HG03175 (cell line): ENCODE results near the gene JMJD1C.
"Not testable (repeated sequence)": the region's sequence is repeated elsewhere in the genome, so short reads cannot be mapped to it uniquely, and the experiment has no call there.

Source experiments
- ATAC-seq: cut with Tn5 transposase; IDR thresholded peaks from one replicate; pipeline ENCODE4 v1.9.1; 2021; ENCODE audit warnings: mild to moderate bottlenecking, moderate library complexity; ENCODE audit not compliant: unreplicated experiment

JMJD1C gene

DNA sequence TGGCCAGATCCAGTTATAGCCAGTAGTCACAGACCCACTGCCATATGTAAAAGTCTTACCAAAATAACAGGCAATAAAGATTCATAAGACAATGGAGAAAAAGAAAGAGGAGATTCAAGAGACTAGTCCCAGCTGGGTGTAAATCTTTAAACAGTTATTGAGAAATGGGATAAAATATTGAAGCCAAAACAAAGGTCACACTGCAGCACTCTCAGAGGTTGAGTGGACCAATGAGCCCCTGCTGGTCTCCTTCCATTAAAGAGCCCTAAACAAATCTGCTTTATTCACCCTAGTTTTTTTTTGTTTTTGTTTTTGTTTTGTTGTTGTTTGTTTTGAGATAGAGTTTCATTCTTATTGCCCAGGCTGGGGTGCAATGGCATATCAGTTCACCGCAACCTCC lies 98.8 kb downstream of the JMJD1C start:
- ATAC-seq, result no peak

DNA sequence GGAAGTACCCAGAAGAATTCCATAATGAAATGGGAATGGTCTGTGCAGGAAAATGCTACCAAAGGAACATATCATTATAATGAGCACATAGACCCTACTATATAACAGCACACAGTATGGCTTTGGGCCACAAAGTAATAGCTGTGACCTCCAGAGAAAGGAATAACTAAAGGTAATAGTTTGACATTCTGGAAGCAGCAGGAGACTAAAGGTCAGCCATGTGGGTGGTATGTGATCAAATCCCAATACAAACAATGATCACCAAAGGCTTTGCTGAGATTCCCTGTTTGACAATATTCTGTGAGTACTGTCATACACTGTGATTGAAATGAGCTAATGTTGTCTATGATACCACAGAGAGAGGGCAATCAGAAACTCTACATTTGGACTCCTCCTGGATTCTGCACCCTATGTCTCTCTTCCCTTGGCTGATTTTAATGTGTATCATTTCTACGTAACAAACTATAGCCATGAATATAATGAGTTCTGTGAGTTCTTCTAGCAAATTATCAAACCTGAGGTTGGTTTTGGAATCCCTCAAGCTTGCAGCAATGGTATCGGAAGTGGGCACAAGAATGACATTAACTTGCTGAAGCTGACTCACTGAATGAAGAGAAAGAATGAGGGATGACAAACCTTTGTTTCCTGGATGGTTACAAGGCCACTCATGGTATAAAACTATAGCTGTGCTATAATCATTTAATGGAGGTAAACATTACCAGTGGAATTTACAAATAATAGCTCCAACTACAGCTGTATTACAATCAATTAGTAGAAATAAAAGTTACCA lies 99.6 kb downstream of the JMJD1C start:
- ATAC-seq, result no peak

DNA sequence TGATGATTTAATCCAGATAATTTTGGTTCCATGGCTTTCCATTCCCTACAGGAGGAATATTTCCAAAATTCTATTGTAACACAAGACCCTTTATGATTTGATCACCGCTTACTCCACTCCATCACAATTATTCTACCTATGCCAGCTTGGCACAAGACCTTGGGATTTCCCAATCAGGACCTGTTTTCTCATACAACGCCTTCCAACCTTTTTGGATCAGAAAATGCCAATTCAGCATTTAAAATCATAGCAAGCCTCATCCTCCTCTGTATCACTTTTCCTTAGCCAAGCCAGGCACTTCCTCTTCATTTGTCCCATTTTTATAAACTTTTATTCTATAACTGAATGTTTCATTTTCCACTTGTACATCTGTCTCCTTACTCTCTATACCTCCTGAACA lies 100.9 kb downstream of the JMJD1C start:
- ATAC-seq, result no peak

GRCh38 chr10:63363951-63364350 lies 101.8 kb downstream of the JMJD1C start:
- no peak for ATAC-seq

- ATAC-seq, result no peak
Observed at GRCh38 chr10:63355682-63356081, 110.1 kb downstream of the JMJD1C start.

- no peak for ATAC-seq
Observed at GRCh38 chr10:63352976-63353375, 112.8 kb downstream of the JMJD1C start.

- no peak for ATAC-seq
Observed at GRCh38 chr10:63348245-63348850, 117.4 kb downstream of the JMJD1C start.

- ATAC-seq, result no peak
Observed at GRCh38 chr10:63346015-63346441, 119.7 kb downstream of the JMJD1C start.

DNA sequence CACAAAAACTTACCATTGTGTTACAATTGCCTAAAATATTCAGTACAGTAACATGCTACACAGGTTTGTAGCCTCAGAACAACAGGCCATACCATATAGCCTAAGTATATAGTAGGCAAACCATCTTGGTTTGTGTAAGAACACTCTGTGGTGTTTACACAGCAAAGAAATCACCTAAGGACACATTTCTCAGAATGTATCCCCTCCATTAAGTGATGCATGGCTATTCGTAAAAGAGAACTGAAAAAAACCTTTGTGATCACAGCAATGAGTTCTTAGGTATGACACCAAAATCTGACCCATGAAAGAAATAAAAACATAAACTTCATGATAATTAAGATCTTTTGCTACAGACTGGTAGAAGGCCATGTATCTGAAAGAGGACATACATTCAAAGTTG lies 121.5 kb downstream of the JMJD1C start:
- no peak for ATAC-seq

DNA sequence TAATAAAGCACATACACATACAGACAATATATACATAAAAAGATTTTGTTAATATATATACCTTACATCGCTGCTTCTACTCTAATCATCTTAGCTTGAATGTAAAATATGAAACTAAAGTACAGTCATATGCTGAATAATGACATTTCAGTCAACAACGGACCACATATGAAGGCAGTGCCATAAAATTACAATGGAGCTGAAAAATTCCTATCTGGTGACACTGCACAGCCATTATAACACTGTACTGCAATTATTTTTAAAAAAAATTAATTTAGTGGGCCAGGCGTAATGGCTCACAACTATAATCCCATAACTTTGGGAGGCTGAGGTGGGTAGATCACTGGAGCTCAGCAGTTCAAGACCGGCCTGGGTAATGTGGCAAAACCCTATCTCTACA lies 122.3 kb downstream of the JMJD1C start:
- ATAC-seq, result no peak

DNA sequence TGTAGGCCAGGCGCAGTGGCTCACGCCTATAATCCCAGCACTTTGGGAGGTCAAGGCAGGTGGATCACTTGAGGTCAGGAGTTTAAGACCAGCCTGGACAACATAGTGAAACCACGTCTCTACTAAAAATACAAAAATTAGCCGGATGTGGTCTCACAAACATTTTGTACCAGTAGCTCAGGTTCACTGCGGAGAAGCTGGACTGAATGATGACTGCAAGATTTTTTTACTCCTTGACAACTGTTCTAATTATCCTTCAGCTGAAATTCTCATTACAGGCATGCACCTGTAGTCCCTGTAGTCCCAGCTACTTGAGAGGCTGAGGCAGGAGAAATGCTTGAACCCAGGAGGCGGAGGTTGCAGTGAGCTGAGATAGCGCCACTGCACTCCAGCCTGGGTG lies 126.1 kb downstream of the JMJD1C start:
- not testable (repeated sequence) for ATAC-seq

GRCh38 chr10:63337455-63338251 lies 128.1 kb downstream of the JMJD1C start:
- no peak for ATAC-seq

DNA sequence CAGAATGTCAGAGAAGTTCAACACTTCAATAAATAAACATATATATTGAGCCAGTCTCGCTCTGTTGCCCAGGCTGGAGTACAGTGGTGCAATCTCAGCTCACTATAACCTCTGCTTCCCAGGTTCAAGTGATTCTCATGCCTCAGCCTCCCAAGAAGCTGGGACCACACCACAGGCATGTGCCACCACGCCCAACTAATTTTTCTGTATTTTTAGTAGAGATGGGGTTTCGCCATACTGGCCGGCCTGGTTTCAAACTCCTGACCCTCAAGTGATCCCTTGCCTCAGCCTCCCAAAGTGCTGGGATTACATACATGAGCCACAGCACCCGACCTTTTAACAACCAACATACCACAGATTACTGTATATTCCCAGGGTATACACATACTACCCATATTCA lies 134.2 kb downstream of the JMJD1C start:
- ATAC-seq, result no peak

DNA sequence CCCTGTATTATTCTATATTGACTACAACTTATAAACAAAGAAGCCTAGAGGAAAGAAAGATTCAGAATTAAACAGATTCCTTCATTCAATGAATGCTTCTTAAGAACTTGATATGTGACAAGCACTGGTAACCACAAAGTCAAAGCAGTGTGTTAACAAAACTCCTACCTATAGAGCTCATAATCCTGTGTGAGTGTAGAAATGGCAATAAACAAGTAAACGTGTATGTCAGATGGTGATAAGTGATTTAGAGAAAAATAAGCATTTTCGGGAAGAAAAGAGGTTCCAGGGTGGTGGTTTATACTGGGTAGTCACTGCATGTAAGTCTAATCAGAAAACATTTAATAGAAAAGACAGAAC lies 141.3 kb downstream of the JMJD1C start:
- no peak for ATAC-seq

- ATAC-seq, result no peak
Observed at GRCh38 chr10:63323701-63324494, 141.9 kb downstream of the JMJD1C start.

GRCh38 chr10:63320683-63321082 lies 145.1 kb downstream of the JMJD1C start:
- no peak for ATAC-seq

GRCh38 chr10:63319231-63319630 lies 146.5 kb downstream of the JMJD1C start:
- ATAC-seq, result no peak

DNA sequence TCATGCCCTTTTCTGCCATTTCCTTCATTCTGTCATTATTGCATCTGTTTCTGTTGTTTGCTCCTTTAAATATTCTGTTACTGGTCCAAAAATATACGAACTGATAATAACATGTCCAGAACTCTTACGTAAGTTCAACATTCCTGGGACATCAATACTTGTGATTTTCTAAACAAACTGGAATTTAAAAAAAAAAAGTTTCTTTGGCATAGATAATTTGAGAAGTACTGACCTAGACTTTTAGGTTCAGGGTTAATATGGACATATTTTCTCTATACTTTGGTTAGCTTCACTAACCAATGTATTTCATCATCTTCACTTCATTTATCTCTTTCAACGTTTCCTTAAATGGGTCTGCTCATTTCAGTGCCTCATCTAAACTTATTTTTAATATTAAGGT lies 147.3 kb downstream of the JMJD1C start:
- ATAC-seq, result no peak

DNA sequence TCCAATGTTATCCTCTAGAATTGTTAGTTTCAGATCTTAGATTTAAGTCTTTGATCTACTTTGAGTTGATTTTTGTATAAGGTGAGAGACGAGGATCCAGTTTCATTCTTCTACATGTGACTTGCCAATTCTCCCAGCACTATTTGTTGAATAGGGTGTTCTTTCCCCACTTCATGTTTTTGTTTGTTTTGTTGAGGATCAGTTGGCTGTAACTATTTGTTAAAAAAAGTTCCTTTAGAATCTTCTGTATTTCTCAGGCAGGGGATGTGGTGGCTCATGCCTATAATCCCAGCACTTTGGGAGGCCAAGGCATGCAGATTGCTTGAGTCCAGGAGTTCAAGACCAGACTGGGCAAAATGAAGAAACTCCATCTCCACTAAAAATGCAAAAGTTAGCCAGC lies 151.8 kb downstream of the JMJD1C start:
- ATAC-seq, result no peak

GRCh38 chr10:63313066-63313717 lies 152.6 kb downstream of the JMJD1C start:
- no peak for ATAC-seq

DNA sequence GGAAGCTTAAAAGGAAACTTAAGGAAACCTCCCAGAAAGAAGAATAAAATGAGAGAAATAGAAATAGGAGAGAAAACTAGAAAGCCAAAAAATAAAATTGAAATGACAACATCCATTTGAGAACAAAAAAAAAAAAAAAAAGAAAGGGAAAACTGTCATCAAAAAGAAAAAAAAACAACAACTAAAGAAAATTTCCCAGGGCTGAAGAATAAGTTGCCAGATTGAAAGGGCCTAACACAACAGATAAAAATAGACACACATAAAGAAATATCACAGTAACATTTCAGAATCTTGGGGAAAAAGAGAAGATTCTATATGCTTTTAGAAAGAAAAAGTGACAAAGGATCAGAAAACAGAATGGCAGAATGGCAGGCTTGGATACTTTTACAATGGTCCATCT lies 157.1 kb downstream of the JMJD1C start:
- ATAC-seq, result no peak
